NCI-H1436 (cell line): ENCODE data around the gene LRSAM1.

Experiments
- DNase-seq: peaks from one replicate; lab custom pipeline; 2025; lab: John Stamatoyannopoulos, UW

LRSAM1 gene

GRCh38 chr9:127450830-127451607 lies at the start of gene LRSAM1, which contains the start of gene RPL12:
LRSAM1 (plus strand) TSS chr9:127451510; CDS start chr9:127454528, 3,018 bp downstream.
RPL12 (minus strand) TSS chr9:127451406; CDS start chr9:127451317, 89 bp downstream.
- DNase-seq, result peak; percentile 93

- DNase-seq, result no peak
Measured at GRCh38 chr9:127402401-127403090, 48.8 kb upstream of the LRSAM1 start.

- no peak for DNase-seq
Measured at GRCh38 chr9:127403507-127404192, 47.7 kb upstream of the LRSAM1 start.

GRCh38 chr9:127404631-127405030 lies 46.7 kb upstream of the LRSAM1 start:
- DNase-seq, result no peak

- no peak for DNase-seq
Measured at GRCh38 chr9:127405344-127406125, 45.8 kb upstream of the LRSAM1 start.

- no peak for DNase-seq
Measured at GRCh38 chr9:127406799-127407491, 44.4 kb upstream of the LRSAM1 start.

GRCh38 chr9:127407492-127407843 lies 43.8 kb upstream of the LRSAM1 start:
- no peak for DNase-seq

- DNase-seq, result no peak
Measured at GRCh38 chr9:127411122-127411521, 40.2 kb upstream of the LRSAM1 start.

- DNase-seq, result no peak
Measured at GRCh38 chr9:127415141-127415540, 36.2 kb upstream of the LRSAM1 start.

GRCh38 chr9:127415657-127416056 lies 35.7 kb upstream of the LRSAM1 start:
- DNase-seq, result no peak

GRCh38 chr9:127417131-127418036 lies 33.9 kb upstream of the LRSAM1 start:
- DNase-seq, result no peak

GRCh38 chr9:127418037-127418471 lies 33.3 kb upstream of the LRSAM1 start:
- peak; percentile 3 for DNase-seq

GRCh38 chr9:127419348-127419747 lies 32.0 kb upstream of the LRSAM1 start:
- no peak for DNase-seq

GRCh38 chr9:127421057-127421456 lies 30.3 kb upstream of the LRSAM1 start:
- DNase-seq, result no peak

- DNase-seq, result no peak
Measured at GRCh38 chr9:127422133-127422782, 29.1 kb upstream of the LRSAM1 start.

- DNase-seq, result no peak
Measured at GRCh38 chr9:127422787-127423186, 28.5 kb upstream of the LRSAM1 start.

GRCh38 chr9:127423476-127423933 lies 27.8 kb upstream of the LRSAM1 start:
- DNase-seq, result no peak

GRCh38 chr9:127423934-127424675 lies 27.2 kb upstream of the LRSAM1 start, which contains the start of gene ZNF79:
ZNF79 (plus strand) TSS chr9:127424382; CDS start chr9:127424788, 406 bp downstream.
- peak; percentile 81 for DNase-seq

- DNase-seq, result no peak
Measured at GRCh38 chr9:127424676-127424999, 26.7 kb upstream of the LRSAM1 start.
